WI38 (cell line): ENCODE measurements around the gene HTR1D.

Experiments
- H3K4me3 ChIP-seq: 2 replicates; pipeline ENCODE4 v1.5.1; 2011; ENCODE audit warnings: low read depth, mild to moderate bottlenecking, control low read depth, low read length
- CTCF ChIP-seq: IDR thresholded peaks from 2 replicates; pipeline ENCODE4 v1.5.1; 2012; ENCODE audit warnings: low read depth, mild to moderate bottlenecking, control low read depth, low read length

Gene HTR1D

GRCh38 chr1:23156940-23157339 is 60.4 kb downstream of the HTR1D start:
- TF ChIP-seq CTCF = no peak
- H3K4me3 ChIP-seq = no peak overlapping the region

- TF ChIP-seq CTCF = no peak
- H3K4me3 ChIP-seq = no peak overlapping the region
Measured at GRCh38 chr1:23152966-23153684, 64.2 kb downstream of the HTR1D start.

GRCh38 chr1:23150742-23151141 is 66.6 kb downstream of the HTR1D start:
- H3K4me3 ChIP-seq = no peak overlapping the region
- TF ChIP-seq CTCF = no peak

- TF ChIP-seq CTCF = no peak
- H3K4me3 ChIP-seq = no peak overlapping the region
Measured at GRCh38 chr1:23150125-23150524, 67.2 kb downstream of the HTR1D start.

- no peak overlapping the region for H3K4me3 ChIP-seq
- no peak for TF ChIP-seq CTCF
Measured at GRCh38 chr1:23149114-23149513, 68.2 kb downstream of the HTR1D start.

DNA sequence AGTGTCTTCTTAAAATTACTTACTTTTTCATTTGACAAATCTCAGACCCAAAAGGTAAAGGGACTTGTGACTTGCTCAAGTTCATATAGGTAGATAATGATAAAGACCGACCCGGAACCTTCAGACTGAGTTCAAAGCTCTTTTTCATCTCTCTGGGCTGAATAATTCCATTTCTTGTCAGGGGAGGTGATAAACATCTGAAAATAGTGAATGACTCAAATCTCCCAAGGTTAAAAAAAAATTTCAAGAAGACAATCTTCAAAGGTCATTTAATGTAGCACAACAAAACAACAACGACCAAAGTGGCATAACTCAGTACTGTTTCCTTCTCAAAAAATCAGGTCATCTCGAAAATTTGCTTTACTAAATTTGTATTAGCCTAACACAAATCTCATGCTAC is 69.2 kb downstream of the HTR1D start:
- no peak for TF ChIP-seq CTCF

More for the DNA sequence above, 69.2 kb downstream of the HTR1D start:
- no peak overlapping the region for H3K4me3 ChIP-seq
